GM23338 (cell line): ENCODE data around the gene PER2. TPM values are rescaled to one million over a fixed set of nuclear protein-coding genes. Genes with fewer than 3 reads are reported as not detected.
A peak's percentile ranks its signal among the peaks of the same experiment; 100 is the strongest.

ENCODE experiments used
- ATAC-seq: fragments of 200-7000 bp; cut with Tn5 transposase; 3 replicates; pipeline ENCODE4 v1.9.1; 2020
- DNase-seq: peaks from one replicate; pipeline ENCODE4 v3.0.0-alpha.2; 2015; ENCODE audit warnings: low spot score
- H2AFZ ChIP-seq: fragments of 200-600 bp; sonication (generic); 2 replicates; pipeline ENCODE4 v1.8.0; 2016; ENCODE audit warnings: antibody characterized with exemption, mild to moderate bottlenecking, moderate library complexity
- H3F3A ChIP-seq: fragments of 200-600 bp; sonication (generic); replicated peaks from 2 replicates; pipeline ENCODE4 v1.8.0; 2017; ENCODE audit warnings: antibody characterized with exemption, mixed run types, low read depth
- H3K27ac ChIP-seq: fragments of 200-600 bp; sonication (generic); 2 replicates; pipeline ENCODE4 v1.6.1; 2016; ENCODE audit warnings: low read depth
- H3K27me3 ChIP-seq: fragments of 200-600 bp; sonication (generic); 2 replicates; pipeline ENCODE4 v1.8.0; 2016; ENCODE audit warnings: mild to moderate bottlenecking, mixed run types, moderate library complexity; ENCODE audit not compliant: insufficient read depth
- H3K36me3 ChIP-seq: fragments of 200-600 bp; sonication (generic); 2 replicates; pipeline ENCODE4 v1.8.0; 2016; ENCODE audit warnings: mild to moderate bottlenecking; ENCODE audit not compliant: insufficient read depth
- H3K4me1 ChIP-seq: fragments of 200-600 bp; sonication (generic); 2 replicates; pipeline ENCODE4 v1.8.0; 2016; ENCODE audit warnings: mild to moderate bottlenecking, moderate library complexity; ENCODE audit not compliant: insufficient read depth
- H3K4me2 ChIP-seq: fragments of 200-600 bp; sonication (generic); 2 replicates; pipeline ENCODE4 v1.7.1; 2017; ENCODE audit warnings: mixed run types
- H3K4me3 ChIP-seq: fragments of 200-600 bp; sonication (generic); 2 replicates; pipeline ENCODE4 v1.6.1; 2016; ENCODE audit warnings: mixed run types
- H3K79me2 ChIP-seq: fragments of 200-600 bp; sonication (generic); replicated peaks from 2 replicates; pipeline ENCODE4 v1.8.0; 2017; ENCODE audit warnings: mild to moderate bottlenecking; ENCODE audit not compliant: insufficient read depth
- H3K9me2 ChIP-seq: fragments of 200-600 bp; sonication (generic); 2 replicates; pipeline ENCODE4 v1.8.0; 2017; ENCODE audit not compliant: insufficient read depth
- H4K20me1 ChIP-seq: fragments of 200-600 bp; sonication (generic); replicated peaks from 2 replicates; pipeline ENCODE4 v1.8.0; 2017; ENCODE audit warnings: mild to moderate bottlenecking; ENCODE audit not compliant: insufficient read depth
- H3K27ac Mint-ChIP-seq: 2 replicates; pipeline ENCODE4 v1.8.0; 2020; ENCODE audit warnings: inconsistent platforms, mild to moderate bottlenecking, moderate library complexity, mixed read lengths
- H3K27me3 Mint-ChIP-seq: 3 replicates; pipeline ENCODE4 v1.8.0; 2022; ENCODE audit warnings: low read depth, mild to moderate bottlenecking, moderate library complexity, mixed read lengths, inconsistent platforms; ENCODE audit not compliant: insufficient read depth, poor library complexity
- H3K36me3 Mint-ChIP-seq: 3 replicates; pipeline ENCODE4 v1.8.0; 2021; ENCODE audit warnings: low read depth, mild to moderate bottlenecking, inconsistent platforms, moderate library complexity, mixed read lengths
- H3K4me1 Mint-ChIP-seq: 3 replicates; pipeline ENCODE4 v1.8.0; 2020; ENCODE audit warnings: mild to moderate bottlenecking, inconsistent platforms, mixed read lengths
- H3K4me3 Mint-ChIP-seq: 3 replicates; pipeline ENCODE4 v1.8.0; 2021; ENCODE audit warnings: moderate library complexity, mild to moderate bottlenecking, inconsistent platforms, mixed read lengths
- H3K9me3 Mint-ChIP-seq: 3 replicates; pipeline ENCODE4 v1.8.0; 2020; ENCODE audit warnings: moderate library complexity, mild to moderate bottlenecking, inconsistent platforms, mixed read lengths
- CREB1 ChIP-seq: fragments of 250-450 bp; sonication (Bioruptor Pico); IDR thresholded peaks from 2 replicates; pipeline ENCODE4 v1.5.0; 2020; ENCODE audit warnings: low read depth, mild to moderate bottlenecking, moderate library complexity
- NANOG ChIP-seq: IDR thresholded peaks from 2 replicates; pipeline ENCODE4 v1.6.1; 2016; ENCODE audit warnings: antibody characterized with exemption, borderline replicate concordance
- POLR2AphosphoS5 ChIP-seq: IDR thresholded peaks from 2 replicates; pipeline ENCODE4 v1.6.1; 2016; ENCODE audit warnings: antibody characterized with exemption, low read depth
- STAT1 ChIP-seq: IDR thresholded peaks from one replicate; pipeline ENCODE4 v1.6.1; 2016; ENCODE audit warnings: antibody characterized with exemption; ENCODE audit not compliant: unreplicated experiment
- ZNF114 ChIP-seq: fragments of 250-450 bp; sonication (Bioruptor Pico); IDR thresholded peaks from 2 replicates; pipeline ENCODE4 v1.5.0; 2020; ENCODE audit warnings: mild to moderate bottlenecking, moderate library complexity
- polyA plus RNA-seq: library from polyadenylated mRNA; unstranded; fragments of >200 nt; fragmentation: Nextera tagmentation; extraction: Ambion mirVana; gene quantifications from 2 replicates; pipeline ENCODE4 v1.2.1, GENCODE V29; 2016
- total RNA-seq: library from RNA; depleted of rRNA; stranded (reverse); fragments of >200 nt; shearing (Covaris generic); gene quantifications from 2 replicates; pipeline ENCODE4 v1.2.3, GENCODE V29; 2014
- TF ChIP-seq, protein P1 (sequence below): IDR thresholded peaks from one replicate; pipeline ENCODE4 v1.6.1; 2018; ENCODE audit warnings: antibody characterized with exemption; ENCODE audit not compliant: unreplicated experiment
- TF ChIP-seq, protein P2 (sequence below): IDR thresholded peaks from 2 replicates; pipeline ENCODE4 v1.6.1; 2016; ENCODE audit warnings: antibody characterized with exemption

Gene PER2
- total and polyA plus RNA-seq, 2 experiments from 2014 or later, result 2.2 to 4.6 TPM

DNA sequence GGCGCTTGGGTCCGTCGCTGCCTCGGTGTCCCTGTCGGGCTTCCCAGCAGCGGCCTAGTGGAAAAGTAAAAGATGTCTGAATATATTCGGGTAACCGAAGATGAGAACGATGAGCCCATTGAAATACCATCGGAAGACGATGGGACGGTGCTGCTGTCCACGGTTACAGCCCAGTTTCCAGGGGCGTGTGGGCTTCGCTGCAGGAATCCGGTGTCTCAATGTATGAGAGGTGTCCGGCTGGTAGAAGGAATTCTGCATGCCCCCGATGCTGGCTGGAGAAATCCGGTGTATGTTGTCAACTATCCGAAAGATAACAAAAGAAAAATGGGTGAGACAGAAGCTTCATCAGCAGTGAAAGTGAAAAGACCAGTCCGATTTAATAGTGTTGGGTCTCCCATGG lies 56.6 kb downstream of the PER2 start:
- peaks cover 3% of the 10 kb centered on the region; the same call in 2 of the 3 replicates for H3K9me3 Mint-ChIP-seq
- H3K4me3 Mint-ChIP-seq, result peak overlapping the region; percentile 80
- Histone ChIP-seq H3F3A (no peaks in the 10 kb centered on the region), H4K20me1 (no peaks in the 10 kb centered on the region), H2AFZ (peak overlapping the region; percentile 99), H3K79me2 (no peaks in the 10 kb centered on the region), H3K27ac (no peak overlapping the region), H3K36me3 (no peaks in the 10 kb centered on the region), H3K27me3 (peaks cover 50% of the 10 kb centered on the region), H3K4me1 (peaks cover 4% of the 10 kb centered on the region; the same call in 1 of the 2 replicates), H3K4me3 (peak overlapping the region; percentile 84; the same call in 1 of the 2 replicates), H3K4me2 (peak overlapping the region; percentile 100; the same call in 1 of the 2 replicates), H3K9me2 (peaks cover 3% of the 10 kb centered on the region; the same call in 1 of the 2 replicates)
- TF ChIP-seq, protein P1, sequence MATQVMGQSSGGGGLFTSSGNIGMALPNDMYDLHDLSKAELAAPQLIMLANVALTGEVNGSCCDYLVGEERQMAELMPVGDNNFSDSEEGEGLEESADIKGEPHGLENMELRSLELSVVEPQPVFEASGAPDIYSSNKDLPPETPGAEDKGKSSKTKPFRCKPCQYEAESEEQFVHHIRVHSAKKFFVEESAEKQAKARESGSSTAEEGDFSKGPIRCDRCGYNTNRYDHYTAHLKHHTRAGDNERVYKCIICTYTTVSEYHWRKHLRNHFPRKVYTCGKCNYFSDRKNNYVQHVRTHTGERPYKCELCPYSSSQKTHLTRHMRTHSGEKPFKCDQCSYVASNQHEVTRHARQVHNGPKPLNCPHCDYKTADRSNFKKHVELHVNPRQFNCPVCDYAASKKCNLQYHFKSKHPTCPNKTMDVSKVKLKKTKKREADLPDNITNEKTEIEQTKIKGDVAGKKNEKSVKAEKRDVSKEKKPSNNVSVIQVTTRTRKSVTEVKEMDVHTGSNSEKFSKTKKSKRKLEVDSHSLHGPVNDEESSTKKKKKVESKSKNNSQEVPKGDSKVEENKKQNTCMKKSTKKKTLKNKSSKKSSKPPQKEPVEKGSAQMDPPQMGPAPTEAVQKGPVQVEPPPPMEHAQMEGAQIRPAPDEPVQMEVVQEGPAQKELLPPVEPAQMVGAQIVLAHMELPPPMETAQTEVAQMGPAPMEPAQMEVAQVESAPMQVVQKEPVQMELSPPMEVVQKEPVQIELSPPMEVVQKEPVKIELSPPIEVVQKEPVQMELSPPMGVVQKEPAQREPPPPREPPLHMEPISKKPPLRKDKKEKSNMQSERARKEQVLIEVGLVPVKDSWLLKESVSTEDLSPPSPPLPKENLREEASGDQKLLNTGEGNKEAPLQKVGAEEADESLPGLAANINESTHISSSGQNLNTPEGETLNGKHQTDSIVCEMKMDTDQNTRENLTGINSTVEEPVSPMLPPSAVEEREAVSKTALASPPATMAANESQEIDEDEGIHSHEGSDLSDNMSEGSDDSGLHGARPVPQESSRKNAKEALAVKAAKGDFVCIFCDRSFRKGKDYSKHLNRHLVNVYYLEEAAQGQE, result no peak
- TF ChIP-seq POLR2AphosphoS5 (no peak), ZNF114 (CRISPR knock-in tag) (no peak), STAT1 (no peak)
- peaks cover 48% of the 10 kb centered on the region for H3K27me3 Mint-ChIP-seq
- ATAC-seq (no peak), DNase-seq (no peak)
- H3K36me3 Mint-ChIP-seq, result no peaks in the 10 kb centered on the region; the same call in 2 of the 3 replicates
- peaks cover 13% of the 10 kb centered on the region for H3K4me1 Mint-ChIP-seq
- H3K27ac Mint-ChIP-seq, result no peak overlapping the region

DNA sequence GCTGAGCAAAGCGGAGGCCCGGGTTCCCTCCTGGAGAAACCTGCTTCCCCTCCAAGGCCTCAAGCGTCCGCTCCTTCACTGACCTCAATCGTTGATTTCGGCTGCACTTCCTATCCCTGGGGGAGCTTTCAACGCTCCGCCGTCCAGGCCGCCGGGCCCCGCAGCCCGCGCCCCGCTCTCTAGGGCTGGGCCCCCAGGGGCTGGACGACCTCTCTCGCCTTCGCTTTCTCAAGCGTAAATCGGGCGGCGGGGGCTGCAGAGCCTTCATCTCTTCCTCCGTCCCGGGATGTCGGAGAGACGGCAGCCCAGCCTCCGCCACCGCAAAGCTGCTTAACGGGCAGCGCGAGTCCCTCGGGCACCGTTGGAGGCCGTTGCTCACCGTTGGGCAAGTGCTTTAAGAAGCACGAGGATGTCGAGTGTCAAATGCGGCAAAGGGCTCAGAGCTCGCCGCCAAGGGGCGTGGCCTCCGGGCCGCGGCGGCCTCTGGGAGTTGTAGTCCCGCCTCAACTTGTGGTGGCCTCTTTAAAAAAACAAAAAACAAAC lies 57.1 kb downstream of the PER2 start:
- H3K36me3 ChIP-seq, result no peaks in the 10 kb centered on the region
- peaks cover 3% of the 10 kb centered on the region; the same call in 1 of the 2 replicates for H3K9me2 ChIP-seq
- no peak overlapping the region for H3K27ac Mint-ChIP-seq
- ATAC-seq, result peak; percentile 77
- peaks cover 13% of the 10 kb centered on the region for H3K4me1 Mint-ChIP-seq
- peak overlapping the region; percentile 84 for H3K4me3 ChIP-seq
- no peak overlapping the region for H3K27ac ChIP-seq
- no peaks in the 10 kb centered on the region for H3K79me2 ChIP-seq
- H3F3A ChIP-seq, result no peaks in the 10 kb centered on the region
- peak overlapping the region; percentile 99 for H2AFZ ChIP-seq
- peak overlapping the region; percentile 100 for H3K4me2 ChIP-seq
- DNase-seq, result peak; percentile 90
- peaks cover 46% of the 10 kb centered on the region for H3K27me3 ChIP-seq
- H3K9me3 Mint-ChIP-seq, result peaks cover 3% of the 10 kb centered on the region; the same call in 2 of the 3 replicates
- no peaks in the 10 kb centered on the region for H4K20me1 ChIP-seq
- H3K4me1 ChIP-seq, result peaks cover 4% of the 10 kb centered on the region; the same call in 1 of the 2 replicates
- H3K27me3 Mint-ChIP-seq, result peaks cover 48% of the 10 kb centered on the region
- H3K4me3 Mint-ChIP-seq, result peak overlapping the region; percentile 80
- no peaks in the 10 kb centered on the region; the same call in 2 of the 3 replicates for H3K36me3 Mint-ChIP-seq
- TF ChIP-seq ZNF114 (CRISPR knock-in tag), result no peak
- TF ChIP-seq POLR2AphosphoS5, result peak; percentile 45; the same call in 1 of the 2 replicates
- TF ChIP-seq NANOG, result no peak
- TF ChIP-seq, protein P1, result no peak
- TF ChIP-seq, protein P2, sequence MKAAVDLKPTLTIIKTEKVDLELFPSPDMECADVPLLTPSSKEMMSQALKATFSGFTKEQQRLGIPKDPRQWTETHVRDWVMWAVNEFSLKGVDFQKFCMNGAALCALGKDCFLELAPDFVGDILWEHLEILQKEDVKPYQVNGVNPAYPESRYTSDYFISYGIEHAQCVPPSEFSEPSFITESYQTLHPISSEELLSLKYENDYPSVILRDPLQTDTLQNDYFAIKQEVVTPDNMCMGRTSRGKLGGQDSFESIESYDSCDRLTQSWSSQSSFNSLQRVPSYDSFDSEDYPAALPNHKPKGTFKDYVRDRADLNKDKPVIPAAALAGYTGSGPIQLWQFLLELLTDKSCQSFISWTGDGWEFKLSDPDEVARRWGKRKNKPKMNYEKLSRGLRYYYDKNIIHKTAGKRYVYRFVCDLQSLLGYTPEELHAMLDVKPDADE, result no peak; the same call in 1 of the 2 replicates
- TF ChIP-seq STAT1, result no peak
- TF ChIP-seq CREB1 (CRISPR knock-in tag), result no peak
